HG03520 (cell line): Measurements from ENCODE around the gene TBC1D22A.

Experiments
- ATAC-seq: cut with Tn5 transposase; IDR thresholded peaks from one replicate; pipeline ENCODE4 v1.9.1; 2021; ENCODE audit warnings: mild to moderate bottlenecking, moderate library complexity; ENCODE audit not compliant: unreplicated experiment

Gene TBC1D22A

DNA sequence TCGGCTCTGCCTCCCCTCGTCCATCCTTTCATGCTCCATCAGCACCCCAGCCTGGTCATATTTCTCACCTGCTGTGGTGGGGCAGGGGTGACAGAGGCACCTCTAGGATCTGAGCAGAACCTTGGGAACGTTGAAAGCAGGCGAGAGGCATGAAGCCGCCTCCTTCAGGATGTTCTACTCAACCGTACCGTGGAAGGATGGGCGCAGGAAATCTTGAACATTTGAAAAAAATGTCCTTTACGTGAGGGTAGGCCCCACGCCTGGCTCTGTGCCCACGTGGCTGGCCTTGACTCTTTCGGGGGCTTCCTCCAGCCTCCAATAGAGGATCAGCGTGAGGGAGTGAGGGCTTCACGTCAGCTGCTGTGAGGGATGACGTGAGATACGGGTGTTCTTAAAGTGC, 90.7 kb downstream of the TBC1D22A start:
- ATAC-seq, result no peak

DNA sequence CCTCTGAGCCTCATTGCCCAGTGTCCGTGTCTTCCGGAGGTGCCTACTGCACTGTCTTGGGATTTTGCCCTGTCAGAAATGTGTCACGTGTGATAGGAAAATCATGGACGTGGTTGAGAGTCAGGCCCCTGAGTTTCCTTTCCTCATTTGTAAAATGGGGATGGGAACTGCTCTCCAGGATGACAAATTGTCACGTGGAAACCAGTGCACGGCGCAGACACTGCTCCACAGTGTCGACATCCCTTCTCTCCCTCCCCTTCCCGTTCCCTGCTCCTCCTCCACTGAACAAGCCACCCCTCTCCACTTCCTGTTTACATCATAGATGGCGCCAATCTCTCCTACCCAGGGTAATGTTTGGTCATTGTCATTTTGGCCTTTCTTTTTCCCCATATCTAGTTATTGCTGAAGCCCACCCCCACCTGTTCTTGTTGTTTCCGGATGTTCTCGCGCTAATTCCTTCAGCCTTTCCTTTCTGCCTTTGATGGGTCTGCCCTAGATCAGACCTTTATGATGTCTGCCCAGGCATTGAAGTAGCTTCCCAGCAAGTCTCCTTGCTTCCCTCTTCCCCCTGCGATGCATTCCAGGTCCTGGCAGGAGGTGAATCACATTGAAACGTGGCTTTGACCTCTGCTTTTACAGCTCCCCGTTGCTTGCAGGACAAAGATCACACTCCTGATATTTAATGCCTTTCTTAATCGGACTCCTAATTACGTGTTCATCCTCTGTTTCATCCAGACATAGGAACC, 91.8 kb downstream of the TBC1D22A start:
- ATAC-seq, result no peak

DNA sequence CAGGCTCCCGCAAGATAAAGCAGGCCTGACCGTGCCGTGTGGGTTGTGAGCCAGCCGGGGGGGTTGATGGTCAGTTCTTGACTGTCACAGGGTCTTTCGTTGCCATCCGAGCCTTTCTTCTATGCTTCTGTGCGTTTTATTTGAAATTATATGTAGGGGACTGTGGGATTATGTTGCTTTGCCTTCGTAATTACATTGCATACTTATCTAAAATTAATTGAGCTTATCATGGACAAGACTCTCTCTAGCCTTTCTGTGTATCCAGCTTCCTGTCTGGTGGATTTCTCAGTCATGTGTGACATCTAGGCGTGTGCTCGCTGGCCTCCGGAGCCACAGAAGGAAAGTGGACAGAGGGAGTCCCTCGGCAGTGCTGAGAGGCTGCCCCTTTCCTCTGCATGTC, 93.2 kb downstream of the TBC1D22A start:
- no peak for ATAC-seq

DNA sequence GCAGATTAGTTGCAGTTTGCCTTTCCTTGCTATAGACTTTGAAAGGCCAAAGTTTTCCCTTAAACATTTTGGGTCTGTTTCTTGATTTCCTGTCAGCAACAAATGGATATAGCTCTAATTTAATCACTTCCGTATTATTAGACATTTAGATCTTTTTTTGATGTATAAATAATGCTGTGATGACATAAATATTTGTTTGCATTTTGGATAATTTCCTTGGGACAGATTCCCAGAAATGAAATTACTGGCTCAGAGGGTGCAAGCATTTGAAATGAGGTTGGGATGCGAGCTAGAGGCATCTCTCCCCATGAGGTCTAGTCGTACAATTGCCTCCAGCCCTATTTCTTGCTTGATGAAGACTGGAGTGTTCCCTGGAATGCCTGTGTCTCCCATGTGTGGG, 94.2 kb downstream of the TBC1D22A start:
- ATAC-seq, result no peak

DNA sequence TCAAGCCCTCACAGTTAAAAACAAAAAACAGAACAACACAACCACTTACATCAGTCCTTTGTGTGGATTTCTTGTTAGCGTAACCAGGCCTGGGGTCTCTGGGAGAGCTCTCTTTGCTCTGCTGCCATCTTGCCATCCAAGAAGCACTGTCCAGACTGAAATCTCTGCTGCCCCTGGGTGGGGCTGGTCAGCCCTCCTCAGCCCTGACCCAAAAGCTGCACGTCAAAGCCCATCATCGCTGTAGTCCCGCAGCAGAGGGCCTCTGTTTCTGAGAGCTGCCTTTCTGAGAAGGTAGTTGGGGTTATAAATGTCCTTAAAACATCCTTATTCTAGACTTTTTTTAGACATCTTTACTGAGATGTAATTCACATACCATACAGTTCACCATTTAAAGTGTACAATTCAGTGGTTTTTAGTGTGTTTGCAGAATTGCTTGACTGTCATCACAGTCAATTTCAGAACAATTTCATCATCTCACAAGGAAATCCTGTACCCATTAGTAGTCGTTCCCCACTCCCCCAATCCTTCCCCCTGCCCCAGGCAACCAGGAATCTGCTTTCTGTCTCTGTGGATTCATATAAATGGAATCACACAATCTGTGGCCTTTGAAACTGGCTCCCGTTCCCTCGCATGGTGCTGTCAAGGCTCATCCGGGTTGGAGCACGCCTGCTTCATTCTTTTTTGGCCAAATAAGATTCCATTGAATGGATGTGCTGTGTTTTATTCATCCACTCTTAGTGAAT, 94.9 kb downstream of the TBC1D22A start:
- ATAC-seq, result no peak

DNA sequence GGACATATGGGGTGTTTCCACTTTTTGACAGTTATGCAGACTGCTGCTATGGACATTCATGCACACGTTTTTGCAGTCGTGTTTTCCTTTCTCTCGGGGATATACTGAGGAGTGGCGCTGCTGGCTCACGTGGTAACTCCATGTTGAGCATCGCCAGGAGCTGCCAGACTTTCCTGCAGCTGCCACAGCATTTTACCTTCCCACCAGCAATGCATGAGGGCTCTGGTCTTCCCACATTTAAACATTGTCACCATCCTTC, 95.4 kb downstream of the TBC1D22A start:
- ATAC-seq, result no peak

DNA sequence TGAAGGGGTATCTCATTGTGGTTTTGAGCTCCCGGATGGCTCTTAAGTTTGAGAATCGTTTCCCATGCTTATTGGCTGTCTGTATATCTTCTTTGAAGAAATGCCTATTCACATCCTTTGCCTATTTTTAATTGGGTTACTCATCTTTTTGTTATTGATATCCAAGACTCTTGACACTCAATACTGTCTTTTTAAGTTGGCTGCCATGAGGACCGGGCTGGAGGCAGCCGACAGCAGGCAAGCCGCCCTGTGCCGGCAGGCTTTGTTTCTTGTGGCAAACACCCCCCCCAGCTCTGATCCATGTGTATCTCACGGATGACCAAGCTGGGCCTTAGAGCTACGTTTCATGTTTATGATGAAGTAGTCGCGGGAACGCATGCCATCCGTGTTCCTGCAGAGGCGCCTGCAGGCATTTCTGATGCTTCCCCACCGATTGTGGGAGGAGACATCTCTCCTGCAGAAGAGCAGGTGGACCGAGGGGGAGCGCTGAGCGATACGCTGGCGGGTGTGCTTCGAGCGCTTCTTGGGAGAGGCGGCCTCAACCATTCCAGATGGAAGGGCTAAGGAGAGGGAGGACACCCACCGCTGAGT, 95.8 kb downstream of the TBC1D22A start:
- no peak for ATAC-seq

DNA sequence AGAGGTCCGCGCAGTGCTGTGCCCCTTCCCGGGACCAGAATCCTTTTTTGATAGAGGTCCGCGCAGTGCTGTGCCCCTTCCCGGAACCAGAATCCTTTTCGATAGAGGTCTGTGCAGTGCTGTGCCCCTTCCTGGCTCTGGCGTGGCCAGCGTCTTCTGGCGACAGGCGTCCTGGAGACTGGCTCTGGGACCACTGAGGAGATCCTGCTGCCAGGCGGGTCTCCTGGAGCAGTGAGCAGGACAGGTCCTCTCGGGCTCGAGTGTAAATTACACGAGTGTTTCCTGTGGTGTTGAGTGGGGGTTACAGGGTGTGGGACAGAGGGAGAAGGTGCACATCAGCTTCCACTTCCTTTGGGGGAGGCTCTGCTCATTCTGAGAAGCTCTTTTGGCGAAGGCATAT, 98.1 kb downstream of the TBC1D22A start:
- no peak for ATAC-seq

DNA sequence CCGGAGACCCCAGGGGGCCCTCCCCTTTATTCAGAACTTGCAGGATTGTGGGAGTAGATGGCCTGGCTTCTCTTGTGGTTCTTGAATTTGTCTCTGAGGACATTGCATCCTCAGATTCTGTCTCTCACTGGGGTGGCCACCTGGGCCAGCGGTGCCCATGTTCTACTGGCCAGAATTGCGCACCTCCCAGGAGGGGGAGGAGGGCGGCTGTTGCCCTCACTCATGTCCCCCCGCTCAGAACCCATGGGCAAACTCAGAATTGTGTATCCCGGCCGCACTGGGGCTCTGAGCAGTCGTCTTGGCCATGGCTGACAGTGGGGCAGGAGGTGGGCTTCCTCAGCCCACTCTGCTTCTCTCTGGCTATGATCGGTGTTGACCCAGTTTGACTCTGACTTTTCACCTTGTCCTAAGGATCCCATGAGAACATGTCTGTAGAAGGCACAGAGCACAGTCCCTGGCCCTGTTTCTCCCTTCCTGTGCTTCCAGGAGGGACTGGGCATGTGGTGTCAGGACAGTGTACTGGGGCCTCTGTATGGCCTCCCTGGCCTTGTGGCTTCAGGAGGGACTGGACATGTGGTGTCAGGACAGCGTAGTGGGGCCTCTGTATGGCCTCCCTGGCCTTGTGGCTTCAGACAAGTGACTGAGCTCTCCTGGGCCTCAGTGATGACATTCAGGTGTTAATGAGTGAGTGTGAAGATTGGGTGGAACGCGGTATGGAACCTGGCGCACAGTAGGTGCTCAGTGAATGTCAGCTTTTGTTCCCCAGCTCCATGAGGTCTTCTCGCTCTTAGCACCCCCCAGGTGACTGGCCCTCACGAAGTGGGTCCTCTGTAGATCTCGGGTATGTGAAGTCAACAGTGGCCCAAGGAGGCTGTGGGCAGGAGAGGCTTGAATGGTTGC, 99.3 kb downstream of the TBC1D22A start:
- ATAC-seq, result no peak

DNA sequence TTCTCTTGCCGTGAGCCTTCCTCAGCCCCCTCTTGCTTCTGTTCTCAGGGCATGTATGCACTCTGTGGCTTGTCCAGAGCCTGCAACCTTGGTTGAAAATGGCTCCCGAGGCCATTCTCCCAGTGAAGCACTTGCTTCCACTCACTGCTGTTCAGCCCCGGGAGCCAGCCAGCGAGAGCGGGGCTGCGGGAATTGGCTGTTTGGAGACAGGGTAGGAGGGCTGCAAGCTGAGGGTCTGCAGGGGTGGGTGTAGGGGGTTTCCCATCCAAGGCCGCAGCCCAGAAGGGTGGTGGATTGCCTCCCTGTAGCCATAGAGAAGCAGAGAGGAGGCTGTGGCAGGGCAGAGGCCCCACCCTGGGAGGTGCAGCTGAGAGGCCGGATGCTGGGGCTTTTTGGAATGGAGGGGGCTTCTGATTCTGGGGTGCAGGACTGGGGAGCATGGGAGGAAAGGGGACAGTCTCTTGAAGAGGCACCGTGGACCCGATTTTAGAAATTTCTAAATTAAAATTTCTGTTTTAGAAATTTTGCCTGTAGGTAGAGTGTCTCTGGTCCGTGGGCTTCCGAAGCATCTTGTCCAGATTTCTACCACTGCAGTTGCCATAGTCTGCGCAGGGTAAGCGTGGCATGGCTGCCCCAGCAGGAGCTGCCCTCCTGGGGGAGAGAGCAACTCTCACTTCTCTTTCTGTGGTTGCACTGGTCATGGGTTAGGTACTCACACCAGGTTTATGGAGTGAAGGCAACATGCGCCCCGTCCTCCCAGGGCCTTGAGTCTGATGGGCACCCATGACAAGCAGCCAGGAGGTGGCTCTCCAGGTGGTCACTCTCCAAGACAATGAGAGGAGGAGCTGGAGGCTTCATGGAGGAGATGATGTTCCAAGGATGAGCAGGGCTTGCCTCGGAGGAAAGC, 100.2 kb downstream of the TBC1D22A start:
- ATAC-seq, result no peak

DNA sequence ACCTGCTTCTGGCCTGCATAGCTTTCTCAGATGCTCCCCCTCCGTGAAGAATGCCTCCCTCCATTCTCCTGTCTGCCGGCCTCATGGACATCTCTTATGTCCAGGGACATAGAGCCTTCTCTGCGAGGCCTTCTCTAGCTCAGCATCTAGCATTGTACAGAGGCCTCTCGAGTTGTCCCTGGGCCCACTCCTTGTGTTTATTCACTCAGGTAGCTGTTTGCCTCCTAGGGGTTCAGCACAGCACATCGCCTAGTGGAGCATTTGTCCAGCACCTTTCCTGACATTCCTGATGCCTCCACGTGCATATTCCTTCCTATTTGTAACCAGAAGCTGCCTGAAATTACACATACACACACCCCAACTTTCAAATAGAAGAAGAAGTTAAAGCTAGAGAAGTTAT, 101.3 kb downstream of the TBC1D22A start:
- ATAC-seq, result no peak

DNA sequence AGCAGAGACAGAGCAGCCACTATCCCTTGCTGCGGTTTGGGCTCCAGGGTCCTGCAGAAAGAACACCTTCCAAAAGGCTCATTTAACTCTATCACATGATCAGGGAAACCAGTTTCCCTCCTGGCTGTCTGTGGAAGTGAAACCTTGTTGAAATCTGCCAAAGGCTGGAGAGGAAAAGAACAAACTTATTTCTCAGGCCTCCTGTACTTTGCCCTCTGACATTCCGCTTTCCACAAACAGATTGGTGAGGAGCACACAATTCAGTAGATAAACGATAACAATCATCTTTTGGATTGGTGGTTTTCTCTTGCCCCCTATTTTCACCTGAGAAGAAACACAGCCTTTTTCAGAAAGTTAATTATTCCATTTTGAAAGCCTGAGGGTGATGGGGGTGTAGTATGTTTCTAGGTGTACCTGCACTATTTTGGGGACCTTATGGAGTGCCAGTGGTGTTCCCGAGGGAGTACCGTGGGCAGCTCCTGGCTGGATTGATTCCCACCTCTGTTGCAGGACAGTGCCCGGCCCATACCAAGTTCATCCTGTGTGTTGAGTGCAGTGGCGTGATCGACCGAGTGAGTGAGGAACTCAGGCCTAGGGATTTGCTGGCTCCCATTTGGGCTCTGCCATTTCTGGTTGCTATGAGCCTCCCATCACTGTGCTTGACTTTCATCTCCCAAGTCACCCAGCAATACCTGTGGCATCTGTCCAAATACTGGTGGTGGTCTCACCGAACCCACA, 102.0 kb downstream of the TBC1D22A start:
- no peak for ATAC-seq

DNA sequence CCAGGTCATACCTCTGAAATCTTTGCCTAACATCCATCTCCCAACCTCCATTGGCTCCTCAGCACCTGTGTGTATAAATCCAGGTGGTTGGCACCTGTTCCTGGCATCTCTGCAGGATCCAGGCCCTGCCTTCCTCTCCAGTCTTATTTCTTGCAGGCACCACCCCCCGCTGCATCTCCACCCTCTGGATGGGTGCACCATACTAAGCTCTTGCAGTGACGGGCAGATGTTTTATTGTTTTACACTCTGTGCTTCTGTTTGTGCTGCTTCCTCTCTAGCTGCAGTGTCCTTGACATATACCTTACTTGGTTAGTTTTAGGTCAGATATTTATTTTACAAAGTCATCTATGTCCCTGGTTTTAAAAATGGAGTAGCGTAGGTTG, 102.6 kb downstream of the TBC1D22A start:
- no peak for ATAC-seq

DNA sequence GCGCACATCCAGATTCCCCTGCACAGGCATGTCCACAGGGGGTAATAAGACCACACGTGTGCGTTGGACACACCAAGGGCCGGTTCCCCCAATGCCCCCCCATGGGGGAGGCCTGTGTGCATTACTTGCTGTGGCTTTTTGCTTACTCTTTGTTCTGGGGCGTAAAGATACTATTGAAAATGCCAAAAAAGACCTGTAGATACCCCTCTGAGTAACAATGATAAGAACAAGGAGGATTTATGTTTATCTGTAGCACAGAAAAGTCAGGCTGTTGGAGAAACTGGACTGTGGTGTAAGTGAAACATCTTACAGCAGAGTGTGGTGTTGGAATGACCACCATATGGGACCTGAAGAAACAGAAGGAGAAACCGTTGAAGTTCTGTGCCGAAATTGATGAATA, 103.2 kb downstream of the TBC1D22A start:
- ATAC-seq, result no peak

DNA sequence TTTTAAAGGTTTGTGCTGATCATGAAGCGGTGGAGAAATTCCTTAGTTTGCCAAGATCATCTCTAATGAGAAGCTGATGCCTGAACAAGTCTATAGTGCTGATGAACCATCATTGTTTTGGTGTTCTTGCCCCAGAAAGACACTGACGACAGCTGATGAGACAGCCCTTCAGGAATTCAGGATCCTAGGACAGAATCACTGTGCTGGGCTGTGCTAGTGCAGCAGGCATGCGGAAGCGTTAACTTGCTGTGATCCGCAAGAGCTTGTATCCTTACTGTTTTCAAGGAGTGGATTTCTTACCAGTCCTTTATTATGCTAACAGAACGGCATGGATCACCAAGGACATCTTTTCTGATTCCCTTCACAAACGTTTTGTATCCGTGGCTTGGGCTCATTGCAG, 104.1 kb downstream of the TBC1D22A start:
- no peak for ATAC-seq

DNA sequence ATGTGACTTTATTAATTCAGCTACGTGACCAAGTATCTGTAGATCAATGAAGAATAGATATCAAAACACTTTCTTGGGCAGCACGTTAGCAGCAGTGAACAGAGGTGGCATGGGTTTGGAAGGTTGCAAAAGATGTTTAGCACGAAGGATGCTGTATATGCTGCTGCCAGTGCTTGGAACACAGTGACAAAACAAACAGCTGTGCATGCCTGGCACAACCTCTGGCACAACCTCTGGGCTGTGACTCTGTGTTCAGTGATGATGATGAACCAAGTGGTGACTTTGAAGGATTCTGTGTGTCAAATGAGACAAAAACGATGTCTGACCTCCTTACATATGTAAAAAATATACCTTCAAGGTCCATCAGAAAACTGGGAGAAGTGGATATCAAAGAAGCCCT, 104.7 kb downstream of the TBC1D22A start:
- no peak for ATAC-seq

DNA sequence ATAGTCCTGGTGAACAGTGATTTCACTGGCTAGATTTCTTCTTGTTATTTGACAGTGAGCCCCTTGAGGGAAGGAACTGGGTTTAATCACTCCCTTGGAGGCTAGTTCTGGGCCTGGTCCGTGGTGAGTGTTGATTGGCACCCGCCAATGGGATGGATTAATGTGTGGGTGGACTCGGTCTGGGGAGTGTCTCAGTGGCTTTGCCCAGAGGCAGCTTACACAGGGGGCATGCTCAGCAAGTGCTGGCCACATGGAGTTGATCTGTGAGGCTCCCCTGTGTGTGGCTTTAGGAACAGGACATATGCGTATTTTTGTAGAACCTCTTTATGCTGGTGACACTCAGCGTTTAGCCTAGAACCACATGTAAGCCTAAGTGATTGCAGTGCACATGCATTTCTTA, 106.9 kb downstream of the TBC1D22A start:
- ATAC-seq, result no peak

DNA sequence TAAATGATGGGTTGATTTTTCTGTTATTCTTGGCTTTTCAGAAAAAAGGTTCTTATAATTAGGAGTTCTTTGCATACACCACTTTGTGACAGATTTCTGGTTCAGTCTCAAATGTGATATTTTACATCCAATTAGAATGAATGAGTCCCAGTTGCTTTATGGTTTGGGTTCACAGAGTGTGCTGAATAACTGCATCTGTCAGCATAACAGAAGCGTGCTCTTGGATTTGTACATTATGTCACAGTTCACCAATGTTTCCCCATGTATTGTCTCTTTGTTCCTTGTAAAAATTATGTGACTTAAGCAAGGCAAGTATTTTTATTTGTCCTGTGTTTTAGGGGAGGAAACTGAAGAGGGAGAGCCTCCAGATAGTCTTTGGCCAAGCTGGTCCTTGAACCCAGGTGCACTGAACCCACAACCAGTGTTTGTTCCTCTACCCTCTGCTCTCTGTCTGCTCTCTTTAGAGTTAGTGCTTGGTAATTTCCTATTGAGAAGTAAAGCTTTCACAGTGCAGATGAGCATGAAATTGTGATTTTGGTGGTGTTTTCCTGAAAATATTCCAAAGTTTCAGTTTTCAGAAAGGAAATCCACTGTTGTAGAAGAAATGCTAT, 107.5 kb downstream of the TBC1D22A start:
- ATAC-seq, result no peak

DNA sequence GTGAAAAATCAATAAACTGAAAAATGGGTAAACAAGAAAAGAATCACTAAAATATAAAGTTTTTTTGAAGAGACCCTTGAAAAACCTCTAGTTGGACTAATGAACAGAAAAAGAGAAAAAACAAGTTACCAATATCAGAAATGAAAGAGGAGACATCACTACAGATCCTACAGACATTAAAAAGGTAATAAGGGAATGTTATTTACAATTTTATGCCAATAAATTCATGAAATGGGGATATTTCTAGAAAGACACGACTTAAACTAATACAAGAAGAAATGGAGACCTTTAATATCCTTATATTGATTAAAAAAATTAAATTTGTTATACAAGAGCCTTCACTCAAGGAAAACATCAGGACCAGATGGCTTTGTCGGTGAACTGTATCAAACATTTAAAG, 109.4 kb downstream of the TBC1D22A start:
- no peak for ATAC-seq
